SU-DHL-6 (cell line): ENCODE data around the gene SORCS2.

Experiments
- H2AFZ ChIP-seq: fragments of 200-600 bp; sonication (generic); 2 replicates; pipeline ENCODE4 v1.6.1; 2014; ENCODE audit warnings: low read depth, mild to moderate bottlenecking, moderate library complexity, mixed read lengths, antibody characterized with exemption, low read length; ENCODE audit not compliant: severe bottlenecking
- H3F3A ChIP-seq: fragments of 200-600 bp; shearing (Covaris generic); 2 replicates; pipeline ENCODE4 v1.6.0; 2016; ENCODE audit warnings: antibody characterized with exemption, mild to moderate bottlenecking; ENCODE audit not compliant: insufficient read depth
- H3K27ac ChIP-seq: fragments of 200-600 bp; sonication (generic); 2 replicates; pipeline ENCODE4 v1.5.1; 2016; ENCODE audit warnings: low read depth, mild to moderate bottlenecking, low read length, moderate library complexity, mixed read lengths
- H3K27me3 ChIP-seq: fragments of 200-600 bp; sonication (generic), shearing (Covaris generic); 2 replicates; pipeline ENCODE4 v1.6.0; 2014; ENCODE audit warnings: mild to moderate bottlenecking, low read length
- H3K36me3 ChIP-seq: fragments of 200-600 bp; sonication (generic); 2 replicates; pipeline ENCODE4 v1.6.1; 2014; ENCODE audit warnings: mild to moderate bottlenecking, low read length, mixed read lengths
- H3K4me2 ChIP-seq: fragments of 300-600, 200-600 bp; shearing (Covaris generic), sonication (generic); 2 replicates; pipeline ENCODE4 v1.6.0; 2014; ENCODE audit warnings: low read length, low read depth, mild to moderate bottlenecking; ENCODE audit not compliant: poor library complexity, severe bottlenecking
- H3K4me3 ChIP-seq: fragments of 200-600 bp; sonication (generic); 2 replicates; pipeline ENCODE4 v1.5.1; 2014; ENCODE audit warnings: antibody characterized with exemption, low read length, mild to moderate bottlenecking, mixed read lengths; ENCODE audit not compliant: insufficient read depth, poor library complexity, severe bottlenecking
- H3K79me2 ChIP-seq: fragments of 200-600 bp; sonication (generic); 2 replicates; pipeline ENCODE4 v1.6.1; 2014; ENCODE audit warnings: mild to moderate bottlenecking, low read length, moderate library complexity; ENCODE audit not compliant: insufficient read depth
- H3K9ac ChIP-seq: fragments of 200-600 bp; sonication (generic); 2 replicates; pipeline ENCODE4 v1.7.0; 2014; ENCODE audit warnings: mild to moderate bottlenecking, low read length
- H3K9me2 ChIP-seq: fragments of 200-600 bp; sonication (generic); replicated peaks from 2 replicates; pipeline ENCODE4 v1.6.1; 2014; ENCODE audit warnings: low read length; ENCODE audit not compliant: insufficient read depth
- H3K9me3 ChIP-seq: fragments of 200-600 bp; sonication (generic); 2 replicates; pipeline ENCODE4 v1.6.1; 2014; ENCODE audit warnings: low read length, mixed read lengths; ENCODE audit not compliant: insufficient read depth
- H4K20me1 ChIP-seq: fragments of 200-600 bp; sonication (generic); 2 replicates; pipeline ENCODE4 v1.6.1; 2014; ENCODE audit warnings: low read depth, mild to moderate bottlenecking, antibody characterized with exemption, low read length, moderate library complexity, mixed read lengths
- EZH2phosphoT487 ChIP-seq: fragments of 200-600 bp; sonication (generic), shearing (Covaris generic); conservative IDR thresholded peaks from 2 replicates; pipeline ENCODE4 v1.6.1; 2018; ENCODE audit warnings: mild to moderate bottlenecking, antibody characterized with exemption, low read length, moderate library complexity, mixed read lengths
- TF ChIP-seq, protein P1 (sequence below): fragments of 200-600 bp; sonication (generic); IDR thresholded peaks from one replicate; pipeline ENCODE4 v1.5.1; 2017; ENCODE audit warnings: antibody characterized with exemption, mild to moderate bottlenecking, low read length, moderate library complexity; ENCODE audit not compliant: insufficient read depth, poor library complexity, severe bottlenecking

SORCS2 gene

GRCh38 chr4:7691982-7692381 is 499.6 kb downstream of the SORCS2 start:
- Histone ChIP-seq H3K27me3 (no peaks in the 10 kb centered on the region), H3K27ac (no peak overlapping the region)
- TF ChIP-seq EZH2phosphoT487 = no peak
- TF ChIP-seq, protein P1, sequence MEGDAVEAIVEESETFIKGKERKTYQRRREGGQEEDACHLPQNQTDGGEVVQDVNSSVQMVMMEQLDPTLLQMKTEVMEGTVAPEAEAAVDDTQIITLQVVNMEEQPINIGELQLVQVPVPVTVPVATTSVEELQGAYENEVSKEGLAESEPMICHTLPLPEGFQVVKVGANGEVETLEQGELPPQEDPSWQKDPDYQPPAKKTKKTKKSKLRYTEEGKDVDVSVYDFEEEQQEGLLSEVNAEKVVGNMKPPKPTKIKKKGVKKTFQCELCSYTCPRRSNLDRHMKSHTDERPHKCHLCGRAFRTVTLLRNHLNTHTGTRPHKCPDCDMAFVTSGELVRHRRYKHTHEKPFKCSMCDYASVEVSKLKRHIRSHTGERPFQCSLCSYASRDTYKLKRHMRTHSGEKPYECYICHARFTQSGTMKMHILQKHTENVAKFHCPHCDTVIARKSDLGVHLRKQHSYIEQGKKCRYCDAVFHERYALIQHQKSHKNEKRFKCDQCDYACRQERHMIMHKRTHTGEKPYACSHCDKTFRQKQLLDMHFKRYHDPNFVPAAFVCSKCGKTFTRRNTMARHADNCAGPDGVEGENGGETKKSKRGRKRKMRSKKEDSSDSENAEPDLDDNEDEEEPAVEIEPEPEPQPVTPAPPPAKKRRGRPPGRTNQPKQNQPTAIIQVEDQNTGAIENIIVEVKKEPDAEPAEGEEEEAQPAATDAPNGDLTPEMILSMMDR = no peak

DNA sequence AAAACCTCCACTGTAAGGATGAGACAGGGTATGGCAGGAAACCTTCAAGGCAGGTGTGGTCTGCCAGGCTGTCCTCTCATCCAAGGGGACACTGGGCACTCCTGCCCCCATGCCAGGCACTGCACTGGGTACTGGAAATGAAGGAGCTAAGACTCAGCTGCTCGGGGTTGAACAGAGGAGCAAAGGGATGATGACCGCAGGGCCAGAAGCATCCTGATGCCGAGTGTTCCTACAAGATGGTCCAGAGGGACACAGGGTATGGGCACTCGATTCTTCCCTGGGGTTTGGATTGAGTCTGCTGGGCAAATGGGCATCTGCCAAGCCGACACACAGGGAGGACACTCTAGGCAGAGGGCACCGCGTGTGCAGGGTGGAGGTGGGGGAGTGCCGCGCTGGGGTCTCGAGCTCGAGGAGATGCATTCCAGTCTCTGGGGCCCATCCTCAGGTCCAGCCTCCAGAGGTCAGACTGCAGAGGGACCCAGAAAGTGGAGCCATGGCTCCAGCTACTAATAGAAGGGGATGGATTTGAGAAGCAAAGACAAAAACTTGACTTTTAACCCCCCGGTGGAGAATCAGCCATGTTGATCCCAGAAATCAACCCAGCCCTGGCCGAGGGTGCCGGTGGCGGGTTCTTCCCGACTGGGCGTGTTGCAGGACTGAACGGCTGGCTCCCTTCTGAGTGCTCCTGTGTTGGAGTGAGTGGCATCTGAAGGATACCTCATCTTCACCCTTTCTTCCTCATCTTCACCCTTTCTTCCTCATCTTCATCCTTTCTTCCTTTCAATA is 500.3 kb downstream of the SORCS2 start:
- H3K4me3 ChIP-seq = no peak overlapping the region
- H3K9me2 ChIP-seq = no peaks in the 10 kb centered on the region
- no peak overlapping the region for H3K27ac ChIP-seq
- H3F3A ChIP-seq = no peaks in the 10 kb centered on the region
- no peak overlapping the region for H3K4me2 ChIP-seq
- no peaks in the 10 kb centered on the region for H3K79me2 ChIP-seq
- H3K36me3 ChIP-seq = no peaks in the 10 kb centered on the region
- no peak overlapping the region for H3K9ac ChIP-seq
- no peak for TF ChIP-seq EZH2phosphoT487
- H2AFZ ChIP-seq = no peak overlapping the region
- no peaks in the 10 kb centered on the region for H4K20me1 ChIP-seq
- no peaks in the 10 kb centered on the region for H3K27me3 ChIP-seq
- no peaks in the 10 kb centered on the region for H3K9me3 ChIP-seq

More at GRCh38 chr4:7691982-7692381, 499.6 kb downstream of the SORCS2 start:
- H3K4me3 ChIP-seq = no peak overlapping the region
- no peaks in the 10 kb centered on the region for H4K20me1 ChIP-seq
- H3K36me3 ChIP-seq = no peaks in the 10 kb centered on the region
- no peak overlapping the region for H2AFZ ChIP-seq
- no peaks in the 10 kb centered on the region for H3F3A ChIP-seq
- no peaks in the 10 kb centered on the region for H3K79me2 ChIP-seq
- H3K9me2 ChIP-seq = no peaks in the 10 kb centered on the region
- no peak overlapping the region for H3K9ac ChIP-seq
- H3K4me2 ChIP-seq = no peak overlapping the region
- H3K9me3 ChIP-seq = no peaks in the 10 kb centered on the region

GRCh38 chr4:7693237-7693608 is 500.9 kb downstream of the SORCS2 start:
- Histone ChIP-seq H3K9ac (no peak overlapping the region), H3K27ac (no peak overlapping the region), H3K9me3 (no peaks in the 10 kb centered on the region), H3K9me2 (no peaks in the 10 kb centered on the region), H3K79me2 (no peaks in the 10 kb centered on the region), H4K20me1 (no peaks in the 10 kb centered on the region), H3K4me3 (no peak overlapping the region), H3K36me3 (no peaks in the 10 kb centered on the region), H2AFZ (no peak overlapping the region), H3K4me2 (no peak overlapping the region), H3K27me3 (no peaks in the 10 kb centered on the region), H3F3A (no peaks in the 10 kb centered on the region)
- TF ChIP-seq, protein P1 = no peak
- TF ChIP-seq EZH2phosphoT487 = no peak

GRCh38 chr4:7693711-7694110 is 501.4 kb downstream of the SORCS2 start:
- Histone ChIP-seq H3K9ac (no peak overlapping the region), H4K20me1 (no peaks in the 10 kb centered on the region), H3K79me2 (no peaks in the 10 kb centered on the region), H3K9me2 (no peaks in the 10 kb centered on the region), H3K4me3 (no peak overlapping the region), H3K36me3 (no peaks in the 10 kb centered on the region), H3K27me3 (no peaks in the 10 kb centered on the region), H3K27ac (no peak overlapping the region), H3F3A (no peaks in the 10 kb centered on the region), H3K4me2 (no peak overlapping the region), H2AFZ (no peak overlapping the region), H3K9me3 (no peaks in the 10 kb centered on the region)
- TF ChIP-seq EZH2phosphoT487 = no peak
- TF ChIP-seq, protein P1 = no peak
